ENCODE measurements around the gene TCL1B.
"Not testable (repeated sequence)": the region's sequence is repeated elsewhere in the genome, so short reads cannot be mapped to it uniquely, and the experiment has no call there.

Gene TCL1B, protein sequence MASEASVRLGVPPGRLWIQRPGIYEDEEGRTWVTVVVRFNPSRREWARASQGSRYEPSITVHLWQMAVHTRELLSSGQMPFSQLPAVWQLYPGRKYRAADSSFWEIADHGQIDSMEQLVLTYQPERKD

DNA sequence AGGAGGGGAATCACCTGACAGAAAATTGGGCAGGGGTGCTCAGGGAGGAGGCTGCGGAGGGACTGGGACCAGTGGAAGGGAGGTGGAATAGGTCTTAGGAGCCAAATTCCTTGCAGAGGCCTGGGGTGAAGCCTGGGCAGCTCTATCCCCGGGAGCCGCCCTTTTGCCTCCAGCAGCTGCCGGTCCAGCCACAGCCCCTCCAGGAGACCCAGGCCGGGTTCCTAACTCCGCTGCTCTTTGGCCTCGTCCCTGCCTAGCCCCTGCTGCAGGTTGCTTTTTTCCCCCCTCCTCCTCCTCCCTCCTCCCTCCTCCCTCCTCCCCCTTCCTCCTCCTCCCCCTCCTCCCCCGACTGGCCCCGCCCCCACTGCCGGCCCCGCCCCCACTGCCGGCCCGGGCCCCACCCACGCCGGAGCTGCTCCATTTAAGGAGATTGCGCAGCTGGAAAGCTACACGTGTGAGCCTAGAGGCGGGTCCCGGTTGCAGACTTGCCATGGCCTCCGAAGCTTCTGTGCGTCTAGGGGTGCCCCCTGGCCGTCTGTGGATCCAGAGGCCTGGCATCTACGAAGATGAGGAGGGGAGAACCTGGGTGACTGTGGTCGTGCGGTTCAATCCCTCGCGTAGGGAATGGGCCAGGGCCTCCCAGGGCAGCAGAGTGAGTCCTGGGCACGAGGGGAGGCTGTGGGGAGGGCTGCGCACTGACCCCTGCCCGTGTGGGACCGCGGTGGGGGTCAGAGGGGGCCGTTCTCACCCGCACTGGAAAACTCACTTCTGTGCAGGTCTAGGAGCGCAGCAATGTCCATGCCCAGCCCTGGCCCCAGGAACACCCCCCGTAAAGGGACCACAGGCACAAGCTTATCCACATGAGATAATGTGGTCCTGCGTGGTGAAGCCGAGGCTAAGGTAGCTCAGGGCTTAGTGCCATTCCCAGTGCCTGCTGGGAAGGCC is at the start of gene TCL1B:
Gene TCL1B, plus strand, starts transcription at position 449 of the 945 bp plus-strand sequence. Its CDS starts 42 bp downstream, at position 491.
- DNase-seq: no peak

DNA sequence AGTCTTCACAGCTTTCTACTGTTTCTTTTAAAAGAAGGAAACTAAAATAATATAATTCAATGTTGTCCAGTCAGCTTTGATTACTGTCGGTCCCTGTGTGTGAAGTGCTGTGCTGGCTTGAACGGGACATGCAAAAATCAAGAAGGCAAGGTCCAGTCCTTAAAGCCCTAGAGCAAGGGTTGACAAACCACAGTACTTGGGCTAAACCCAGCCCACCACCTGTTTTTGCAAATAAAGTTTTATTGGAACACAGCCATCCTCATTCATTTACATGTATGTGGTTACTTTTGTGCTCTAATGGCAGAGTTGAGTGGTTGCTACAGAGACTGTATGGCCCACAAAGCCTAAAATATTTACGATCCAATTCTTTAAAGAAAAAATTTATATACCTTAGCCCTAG is 41.2 kb upstream of the TCL1B start:
- no peak for DNase-seq

DNA sequence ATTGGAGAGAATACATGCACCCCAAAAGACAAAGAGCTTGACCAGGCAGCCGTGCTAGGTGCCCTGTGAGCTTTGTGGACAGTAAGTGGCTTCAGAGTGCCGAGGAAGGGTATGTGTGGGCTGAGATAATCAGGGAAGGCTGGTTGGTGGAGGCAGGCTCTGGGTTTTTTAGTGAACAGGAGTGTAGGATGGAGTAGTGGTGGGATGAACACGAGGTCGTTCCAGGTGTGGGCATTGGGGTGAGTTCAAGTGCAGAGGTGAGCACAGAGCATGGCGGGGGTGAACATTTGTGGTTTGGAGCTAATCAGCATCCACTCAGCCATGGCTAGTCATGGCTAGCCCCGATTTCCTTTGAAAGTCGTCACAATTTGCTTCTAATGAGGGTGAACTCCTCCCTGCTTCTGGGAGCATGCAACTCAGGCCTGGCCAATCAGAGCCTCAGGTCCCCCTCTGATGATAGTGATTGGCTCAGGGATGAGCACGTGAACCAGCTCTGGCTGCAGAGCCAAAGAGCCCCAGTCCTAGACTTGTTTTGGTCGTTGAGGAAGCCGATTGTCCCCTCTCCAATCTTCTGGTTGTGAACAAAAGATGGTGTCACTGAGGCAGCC is 40.7 kb upstream of the TCL1B start:
- DNase-seq: no peak

DNA sequence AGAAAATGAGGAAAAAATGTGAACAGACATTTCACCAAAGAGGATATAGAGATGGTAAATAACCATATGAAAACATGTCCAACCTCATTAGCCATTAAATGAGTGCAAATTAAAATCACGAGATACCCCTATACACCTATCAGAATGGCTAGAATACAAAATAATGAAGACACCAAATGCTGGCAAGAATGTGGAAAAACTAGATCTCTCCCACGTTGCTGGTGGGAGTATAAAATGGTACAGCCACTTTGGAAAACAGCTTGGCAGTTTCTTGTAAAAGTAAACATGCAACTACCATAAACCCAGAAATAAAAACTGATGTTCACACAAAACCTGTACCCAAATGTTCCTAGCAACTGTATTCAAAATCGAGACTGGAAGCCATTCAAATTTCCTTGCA is 38.3 kb upstream of the TCL1B start:
- DNase-seq: no peak

DNA sequence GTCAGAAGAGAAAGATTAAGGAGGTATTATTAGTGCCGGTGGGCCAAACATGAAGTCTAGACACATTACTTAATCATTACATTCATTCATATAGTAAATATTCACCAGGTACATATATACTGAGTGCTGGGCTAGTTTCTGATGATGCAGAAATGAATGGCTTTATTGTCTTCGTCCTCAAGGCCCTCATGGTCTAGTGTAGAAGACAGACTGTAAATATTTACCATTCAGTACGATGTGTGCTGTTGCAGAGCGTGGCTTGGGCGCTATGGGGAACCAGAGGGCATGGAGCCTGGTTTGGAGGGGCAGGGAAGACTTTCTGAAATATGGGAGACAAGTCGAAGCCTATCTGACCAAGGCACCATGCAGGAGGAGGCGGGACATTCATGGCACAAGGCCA is 37.0 kb upstream of the TCL1B start:
- no peak for DNase-seq

DNA sequence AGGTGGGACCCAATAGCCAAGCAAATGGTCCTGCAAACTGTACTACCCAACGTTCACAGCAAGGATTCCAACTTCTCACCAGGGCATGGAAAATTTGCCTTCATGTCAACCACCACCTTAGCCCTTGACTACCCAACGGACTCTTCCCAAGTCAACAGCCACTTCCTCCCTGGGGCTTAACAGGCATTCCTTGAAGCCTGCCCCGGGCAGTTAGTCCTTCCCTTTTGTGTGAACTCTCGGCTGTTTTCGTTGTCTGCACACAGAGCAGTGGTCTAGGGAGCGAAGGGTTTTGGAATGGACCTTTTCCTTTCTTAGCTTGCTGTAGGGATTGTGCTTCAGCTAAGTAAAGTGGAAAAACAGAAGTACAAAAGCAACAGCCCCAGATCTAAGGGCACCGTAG is 35.2 kb upstream of the TCL1B start:
- no peak for DNase-seq

DNA sequence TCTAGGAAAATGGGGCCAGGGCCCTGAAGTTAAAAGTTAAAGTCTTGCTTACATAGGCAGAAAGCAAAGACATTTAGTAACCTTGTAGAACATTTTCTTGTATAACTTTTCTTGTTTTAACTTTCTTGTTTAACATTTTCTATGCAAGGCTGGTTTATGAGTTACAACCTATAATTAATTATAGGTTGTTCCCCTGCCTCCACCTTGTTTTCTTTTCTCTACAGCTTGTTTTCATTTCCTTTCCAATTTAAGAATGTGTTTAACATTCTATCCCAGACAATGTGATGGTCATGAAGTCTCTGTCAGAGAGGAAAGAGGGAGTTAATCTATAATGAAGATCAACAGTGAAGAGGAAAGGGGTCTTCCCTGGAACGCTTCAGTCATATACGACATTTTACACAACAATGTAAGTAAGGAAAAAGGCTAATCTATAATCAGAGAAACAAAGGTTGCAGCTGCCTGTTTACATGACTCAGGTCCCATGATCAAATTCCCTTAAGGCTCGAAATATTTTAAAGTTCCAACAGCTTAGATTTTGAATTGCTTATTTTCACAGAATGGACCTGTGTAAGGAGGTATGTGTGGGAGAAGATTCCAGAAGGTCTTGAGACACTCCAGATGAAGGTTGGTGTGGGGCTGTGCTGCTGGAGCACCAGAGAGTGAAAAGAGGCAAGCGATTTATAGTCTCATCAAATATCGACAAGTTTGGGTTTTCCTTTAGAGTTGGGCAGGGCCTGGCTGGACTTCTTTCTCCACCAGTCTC is 34.2 kb upstream of the TCL1B start:
- DNase-seq: no peak

DNA sequence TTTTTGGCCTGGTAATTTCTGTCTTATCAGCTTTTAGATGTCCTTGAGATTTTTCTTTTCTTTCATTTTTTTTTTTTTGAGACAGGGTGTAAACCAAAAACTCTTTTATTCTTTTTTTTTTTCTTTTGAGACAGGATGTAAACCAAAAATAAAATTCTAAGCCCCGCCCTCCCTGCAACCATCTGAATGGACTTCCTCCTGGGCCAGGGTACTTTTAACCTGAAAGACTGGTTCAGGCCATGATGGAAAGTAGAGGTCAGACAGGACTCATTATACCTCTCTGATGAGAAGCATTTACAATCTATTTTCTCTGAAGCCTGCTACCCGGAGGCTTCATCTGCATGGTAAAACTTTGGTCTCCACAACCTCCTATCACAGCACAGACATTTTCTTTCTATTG is 33.5 kb upstream of the TCL1B start:
- no peak for DNase-seq

DNA sequence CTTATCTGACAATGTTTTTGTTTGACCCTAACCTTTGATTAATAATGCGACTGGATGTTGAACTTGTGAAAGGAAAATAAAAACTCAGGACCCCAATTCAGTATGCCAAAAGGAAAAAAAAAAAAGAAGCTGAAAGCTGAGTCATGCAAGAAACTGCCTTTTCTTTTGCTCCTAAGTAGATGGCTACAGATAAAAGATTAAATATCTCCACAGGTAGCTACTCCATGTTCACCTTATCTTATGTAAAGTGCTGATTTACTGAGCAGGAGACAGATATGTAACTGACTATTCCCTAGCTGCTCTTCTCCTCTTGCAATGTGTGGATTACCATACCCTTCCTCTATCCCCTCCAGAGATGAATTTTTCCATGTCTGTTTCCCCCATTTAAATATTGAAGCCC is 30.8 kb upstream of the TCL1B start:
- DNase-seq: no peak

DNA sequence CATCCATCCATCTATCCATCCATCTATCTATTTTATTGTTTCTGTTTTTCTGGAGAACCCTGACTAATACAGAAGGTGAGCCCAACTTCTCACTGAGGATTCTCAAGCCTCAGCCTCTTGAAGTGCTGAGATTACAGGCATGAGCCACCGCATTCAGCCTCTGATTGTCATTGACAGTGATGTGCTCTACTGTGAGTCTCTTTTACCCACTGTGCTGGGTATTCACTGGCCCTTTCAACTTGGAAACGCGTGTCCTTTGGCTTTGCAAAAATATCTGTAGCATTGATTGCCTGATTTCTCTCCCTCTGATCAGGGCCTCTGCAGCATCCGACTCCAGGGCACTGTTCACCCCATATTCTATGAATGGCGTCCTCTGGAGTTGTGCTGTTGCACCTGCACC is 29.6 kb upstream of the TCL1B start:
- no peak for DNase-seq

DNA sequence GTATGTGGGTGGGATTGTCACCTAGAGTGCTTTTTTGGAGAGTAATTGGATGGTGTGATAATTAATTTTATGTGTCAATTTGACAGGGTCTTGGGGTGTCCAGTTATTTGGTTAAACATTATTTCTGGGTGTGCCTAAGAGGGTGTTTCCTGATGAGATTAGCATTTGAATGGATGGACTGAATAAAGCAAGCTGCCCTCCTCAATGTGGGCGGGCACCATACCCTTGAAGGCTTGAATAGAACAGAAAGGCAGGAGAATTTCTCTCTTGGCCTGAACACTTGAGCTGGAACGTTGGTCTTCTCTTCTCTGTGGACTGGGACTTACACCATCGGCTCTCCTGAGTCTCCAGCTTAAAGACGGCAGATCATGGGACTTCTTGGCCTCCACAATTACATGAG is 28.8 kb upstream of the TCL1B start:
- DNase-seq: no peak

DNA sequence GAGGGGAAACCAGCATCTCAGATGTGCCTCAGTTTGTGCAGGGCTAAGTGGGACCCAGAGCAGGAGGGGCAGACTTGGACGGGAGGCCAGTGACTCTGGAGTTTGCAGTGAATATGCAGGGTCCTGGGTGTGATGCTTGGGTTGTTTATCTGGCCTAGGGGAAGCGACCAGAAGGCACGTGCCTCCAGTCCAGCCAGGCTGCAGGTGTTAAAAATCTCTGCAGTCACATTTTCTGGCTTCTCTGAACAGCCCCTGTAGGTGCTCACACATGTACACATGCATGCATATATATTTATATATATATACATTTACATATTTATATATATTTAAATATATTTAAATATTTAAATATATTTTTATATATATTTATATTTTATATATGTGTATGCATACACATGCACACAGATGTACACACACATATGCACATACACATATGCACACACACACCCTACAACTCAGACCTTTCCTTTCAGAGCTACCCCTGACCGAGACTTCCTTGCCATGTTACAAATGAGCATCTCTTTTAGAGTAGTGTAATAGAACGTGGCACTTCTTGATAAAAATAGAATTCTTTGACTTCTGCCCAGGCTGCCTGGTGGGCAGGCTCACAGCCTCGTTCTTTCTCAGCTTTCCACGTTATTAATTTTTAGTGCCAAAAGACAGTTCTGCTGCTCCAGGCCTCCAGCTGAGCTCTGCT is 26.8 kb upstream of the TCL1B start:
- DNase-seq: no peak

DNA sequence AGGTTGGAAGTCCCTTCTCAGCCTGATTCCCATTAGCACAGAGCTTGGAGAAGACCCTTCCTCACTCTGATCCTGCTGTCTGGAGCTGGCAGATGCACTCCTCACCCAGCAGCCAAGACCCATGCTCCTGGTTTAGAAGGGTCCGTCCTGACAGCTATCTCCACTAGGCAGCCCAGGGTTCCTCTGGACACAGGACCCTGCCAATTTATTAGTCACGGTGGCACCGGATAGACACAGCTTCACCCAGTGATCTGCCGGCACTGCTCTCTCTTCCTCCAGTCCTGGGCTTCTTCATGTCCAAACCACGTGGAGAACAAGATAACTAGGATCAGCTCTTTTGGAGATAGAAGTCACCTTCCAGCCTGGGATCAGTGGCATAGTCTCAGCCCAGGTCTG is 26.2 kb upstream of the TCL1B start:
- DNase-seq: no peak

DNA sequence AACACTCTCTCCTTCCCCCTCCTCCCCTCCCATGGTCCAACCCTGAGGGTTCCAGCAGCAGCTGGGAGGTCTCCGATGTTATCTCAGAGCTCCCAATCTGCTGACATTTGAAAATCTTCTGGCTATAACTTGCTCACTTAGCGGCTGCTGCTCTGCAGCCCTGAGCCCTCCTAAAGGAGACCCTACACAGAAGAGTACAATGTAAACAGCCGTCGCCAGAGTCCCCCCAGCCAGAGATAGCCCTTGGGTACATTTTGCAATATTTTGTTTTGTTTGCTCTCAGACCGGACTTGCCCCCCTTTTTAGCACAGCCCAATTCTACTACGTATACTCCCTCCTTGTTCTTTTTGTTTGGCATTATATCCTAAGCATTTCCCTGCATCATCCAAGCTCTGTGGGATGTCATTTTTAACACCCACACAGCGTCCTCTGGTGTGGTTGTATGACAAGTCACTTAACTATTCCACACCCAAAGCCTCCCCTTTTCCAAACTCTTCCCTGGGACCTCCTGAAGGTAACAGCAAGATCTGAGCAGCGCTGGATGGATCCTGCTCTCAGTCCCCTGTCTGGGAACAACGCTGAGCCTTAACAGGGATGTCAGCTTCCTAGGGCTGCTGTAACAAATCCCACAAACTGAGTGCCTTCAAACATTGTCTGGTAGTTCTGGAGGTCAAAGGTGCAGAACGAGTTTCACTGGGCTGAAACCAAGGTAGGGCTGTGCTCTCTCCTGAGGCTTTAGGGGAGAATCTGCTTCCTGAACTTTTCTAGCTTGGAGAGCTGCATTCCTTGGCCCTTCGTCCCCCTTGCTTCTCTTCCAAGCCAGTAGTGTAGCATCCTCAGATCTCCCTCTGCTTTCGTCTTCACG is 25.3 kb upstream of the TCL1B start:
- no peak for DNase-seq

DNA sequence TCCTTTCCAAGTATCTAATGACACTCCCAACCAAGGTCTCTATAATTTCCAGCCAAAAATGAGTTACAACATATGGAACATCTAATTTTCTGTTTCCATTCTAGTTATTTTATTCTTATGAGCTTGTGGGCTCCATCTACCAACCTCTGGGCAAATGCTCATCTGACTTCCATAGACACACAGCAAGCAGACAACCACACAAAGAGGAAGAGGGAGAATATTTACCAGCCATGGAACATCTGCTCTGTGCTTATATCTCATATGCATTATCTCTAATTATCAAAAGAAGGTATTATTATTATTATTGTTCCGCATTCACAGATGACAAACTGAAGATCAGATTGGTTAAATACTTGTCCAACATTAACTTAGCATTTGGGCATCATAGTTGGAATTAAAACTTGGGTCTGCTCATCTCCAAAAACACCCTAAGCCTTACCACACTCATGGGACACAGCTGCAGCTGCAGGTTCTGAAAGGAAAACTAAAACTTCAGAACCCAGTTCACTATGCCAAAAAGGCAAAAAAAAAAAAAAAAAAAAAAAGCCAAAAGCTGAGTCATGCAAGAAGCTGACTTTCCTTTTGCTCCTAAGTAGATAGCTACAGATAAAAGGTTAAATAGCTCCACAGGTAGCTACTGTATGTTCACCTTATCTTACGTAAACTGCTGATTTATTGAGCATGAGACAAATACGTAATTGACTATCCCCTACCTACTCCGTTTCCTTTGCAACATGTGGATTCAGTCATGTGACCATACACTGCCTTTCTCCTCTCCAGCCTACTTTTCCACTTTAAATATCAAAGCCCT is 23.6 kb upstream of the TCL1B start:
- DNase-seq: no peak

DNA sequence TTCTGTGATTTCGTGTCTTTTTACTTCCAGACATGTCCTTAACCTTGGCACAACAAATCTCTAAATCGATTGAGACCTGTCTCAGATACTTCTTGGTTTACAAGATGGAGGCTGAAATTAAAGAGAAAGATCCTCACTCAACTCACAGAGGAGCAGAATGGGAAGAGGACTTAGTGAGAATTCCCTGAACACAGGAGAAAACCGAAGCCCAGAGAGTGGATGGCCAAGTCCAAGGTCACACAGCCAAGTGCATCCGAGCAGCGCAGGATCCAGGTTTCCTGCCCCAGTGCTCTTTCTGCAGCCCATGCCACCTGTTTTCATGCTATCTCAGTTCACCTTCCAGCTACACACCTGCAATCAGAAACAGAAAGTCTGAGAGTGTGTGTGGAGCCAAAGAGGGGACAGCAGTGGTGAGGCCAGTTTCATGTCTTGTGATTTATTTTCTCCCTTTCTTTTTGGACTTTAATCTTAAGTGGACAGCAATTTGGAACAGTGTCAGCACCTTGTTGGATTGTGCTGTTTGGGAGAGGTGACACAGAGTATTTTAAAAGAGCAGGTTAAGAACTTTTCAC is 22.9 kb upstream of the TCL1B start:
- DNase-seq: no peak

DNA sequence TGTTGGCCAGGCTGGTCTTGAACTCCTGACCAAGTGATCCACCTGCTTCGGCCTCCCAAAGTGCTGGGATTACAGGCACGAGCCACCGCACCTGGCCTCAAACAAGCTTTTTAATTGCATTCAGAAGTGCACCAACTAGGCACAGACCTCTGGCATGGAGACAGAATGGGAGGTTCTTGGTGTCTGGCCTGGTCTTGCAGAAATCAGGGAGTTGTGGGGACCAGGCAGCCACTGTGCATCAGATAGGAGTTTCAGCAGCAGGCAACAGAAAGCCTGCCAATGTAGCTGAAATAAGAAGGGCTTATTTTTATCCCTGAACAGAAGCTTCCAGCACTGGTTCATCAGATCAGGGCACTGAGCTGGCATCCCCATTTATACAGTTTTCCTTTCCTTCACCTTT is 22.2 kb upstream of the TCL1B start:
- no peak for DNase-seq

DNA sequence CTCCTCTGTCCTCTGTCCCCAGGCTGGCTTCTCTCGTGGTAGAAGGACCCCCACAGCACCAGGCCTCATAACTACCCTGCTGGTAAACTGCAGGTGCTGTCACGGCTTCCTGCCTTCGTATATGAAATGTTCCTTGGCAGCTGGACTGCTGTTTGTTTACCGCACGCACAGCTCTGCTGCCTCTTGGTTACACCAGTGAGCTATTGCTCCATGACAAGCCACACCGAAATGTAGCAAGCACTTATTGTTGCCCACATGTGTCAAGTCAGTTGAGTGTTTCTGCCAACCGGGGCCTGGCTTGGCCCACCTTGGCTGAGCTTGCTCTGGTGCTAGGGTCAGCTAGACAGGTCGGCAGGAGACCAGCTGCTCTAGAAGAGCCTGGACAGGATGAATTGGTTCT is 21.7 kb upstream of the TCL1B start:
- no peak for DNase-seq

DNA sequence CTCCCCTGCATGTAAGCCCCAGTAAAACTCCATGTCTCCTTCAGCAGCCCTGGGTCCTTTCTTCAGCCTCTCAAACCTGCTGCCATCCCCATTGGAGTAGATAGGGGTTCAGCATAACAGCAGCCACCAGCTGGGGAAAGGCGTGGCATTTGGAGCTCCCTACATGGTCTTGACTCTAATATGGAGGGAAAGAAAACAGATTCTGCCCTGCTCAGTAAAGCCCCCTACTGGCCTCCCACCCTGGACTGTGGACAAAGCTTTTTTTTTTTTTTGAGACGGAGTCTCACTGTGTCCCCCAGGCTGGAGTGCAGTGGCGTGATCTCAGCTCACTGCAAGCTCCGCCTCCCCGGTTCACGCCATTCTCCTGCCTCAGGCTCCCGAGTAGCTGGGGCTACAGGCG is 20.7 kb upstream of the TCL1B start:
- DNase-seq: not testable (repeated sequence)

DNA sequence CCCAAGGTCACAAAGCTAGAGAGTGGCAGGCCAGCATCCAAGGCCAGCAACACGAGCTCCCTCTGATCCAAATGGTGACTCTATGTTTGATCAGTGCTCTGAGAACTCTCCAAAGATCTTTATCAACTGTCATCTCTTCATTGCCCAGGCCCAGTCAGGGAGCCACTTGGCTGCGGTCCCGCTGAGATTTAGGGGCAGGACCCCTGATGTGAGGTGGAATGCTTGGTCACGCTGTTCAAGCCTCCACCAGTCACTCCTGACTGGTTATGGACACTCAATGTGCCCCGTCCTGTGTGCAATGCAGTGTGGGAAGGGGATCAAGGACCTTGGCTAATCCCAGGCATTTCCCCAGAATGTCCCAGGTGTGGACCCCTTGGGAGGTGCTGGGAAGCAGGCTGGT is 19.8 kb upstream of the TCL1B start:
- DNase-seq: no peak

Data from CD4-positive, alpha-beta T cell treated with Interleukin-17A for 1 hour (primary cell).